Adipocyte (in vitro differentiated cells): ENCODE data around the gene ARMC5.

Source experiments
- DNase-seq: peaks from one replicate; pipeline ENCODE4 v3.0.0-alpha.2; 2015; ENCODE audit warnings: low read depth
- H3K27me3 ChIP-seq: replicated peaks from 2 replicates; pipeline ENCODE4 v1.7.0; 2013; ENCODE audit warnings: mild to moderate bottlenecking, low read length, moderate library complexity; ENCODE audit not compliant: control insufficient read depth, insufficient read depth
- H3K36me3 ChIP-seq: 2 replicates; pipeline ENCODE4 v1.7.0; 2013; ENCODE audit warnings: low read length, mild to moderate bottlenecking, moderate library complexity; ENCODE audit not compliant: control insufficient read depth, insufficient read depth, severe bottlenecking
- H3K4me1 ChIP-seq: 2 replicates; pipeline ENCODE4 v1.7.0; 2013; ENCODE audit warnings: mild to moderate bottlenecking, low read length, moderate library complexity; ENCODE audit not compliant: control insufficient read depth, insufficient read depth
- H3K4me3 ChIP-seq: 2 replicates; pipeline ENCODE4 v1.7.0; 2013; ENCODE audit warnings: mild to moderate bottlenecking, low read length, moderate library complexity
- H3K9ac ChIP-seq: 2 replicates; pipeline ENCODE4 v1.7.0; 2013; ENCODE audit warnings: mild to moderate bottlenecking, low read length, moderate library complexity
- H3K9me3 ChIP-seq: 2 replicates; pipeline ENCODE4 v1.7.0; 2013; ENCODE audit warnings: mild to moderate bottlenecking, low read length, moderate library complexity; ENCODE audit not compliant: control insufficient read depth

The ARMC5 gene

DNA sequence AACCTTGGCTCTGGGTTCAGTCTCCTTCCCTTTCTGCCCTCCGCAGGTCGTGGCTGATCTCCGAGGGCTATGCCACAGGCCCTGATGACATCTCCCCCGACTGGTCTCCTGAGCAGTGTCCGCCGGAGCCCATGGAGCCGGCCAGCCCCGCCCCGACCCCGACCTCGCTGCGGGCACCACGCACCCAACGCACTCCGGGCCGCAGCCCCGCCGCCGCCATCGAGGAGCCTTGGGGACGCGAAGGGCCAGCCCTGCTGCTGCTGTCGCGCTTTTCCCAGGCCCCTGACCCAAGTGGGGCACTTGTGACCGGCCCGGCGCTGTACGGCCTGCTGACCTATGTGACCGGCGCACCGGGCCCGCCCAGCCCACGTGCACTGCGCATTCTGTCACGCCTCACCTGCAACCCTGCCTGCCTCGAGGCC, 5.1 kb downstream of the ARMC5 start:
- Histone ChIP-seq H3K4me1 (peaks cover 9% of the 10 kb centered on the region), H3K36me3 (peaks cover 37% of the 10 kb centered on the region), H3K27me3 (no peaks in the 10 kb centered on the region), H3K9ac (no peak overlapping the region), H3K4me3 (no peak overlapping the region), H3K9me3 (no peaks in the 10 kb centered on the region)
- no peak for DNase-seq

DNA sequence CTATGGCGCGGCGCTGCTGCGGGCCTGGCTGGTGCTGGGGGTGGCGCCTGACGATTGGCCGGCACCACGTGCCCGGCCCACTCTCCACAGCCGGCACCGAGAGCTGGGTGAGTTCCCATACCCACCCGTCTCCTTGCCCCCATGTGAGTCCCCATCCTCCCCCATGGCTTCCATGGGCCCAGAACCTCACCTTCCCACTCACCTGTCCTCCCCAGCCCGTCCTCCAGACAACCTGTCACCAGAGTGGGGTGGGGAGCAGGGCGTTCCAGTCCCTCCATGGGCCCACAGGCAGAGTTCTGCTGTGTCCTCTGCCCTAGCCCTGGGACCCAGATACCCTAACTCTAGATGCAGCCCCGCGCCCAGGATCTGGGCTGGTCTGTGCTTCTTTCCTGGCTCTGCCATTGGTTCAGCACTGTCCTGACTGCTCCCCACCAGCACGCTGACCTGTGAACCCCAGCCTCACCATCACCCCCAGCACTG, 5.5 kb downstream of the ARMC5 start:
- H3K9ac ChIP-seq: no peak overlapping the region
- H3K4me3 ChIP-seq: no peak overlapping the region
- no peaks in the 10 kb centered on the region for H3K9me3 ChIP-seq
- no peaks in the 10 kb centered on the region for H3K27me3 ChIP-seq
- peaks cover 9% of the 10 kb centered on the region for H3K4me1 ChIP-seq
- no peak for DNase-seq
- peaks cover 37% of the 10 kb centered on the region for H3K36me3 ChIP-seq

DNA sequence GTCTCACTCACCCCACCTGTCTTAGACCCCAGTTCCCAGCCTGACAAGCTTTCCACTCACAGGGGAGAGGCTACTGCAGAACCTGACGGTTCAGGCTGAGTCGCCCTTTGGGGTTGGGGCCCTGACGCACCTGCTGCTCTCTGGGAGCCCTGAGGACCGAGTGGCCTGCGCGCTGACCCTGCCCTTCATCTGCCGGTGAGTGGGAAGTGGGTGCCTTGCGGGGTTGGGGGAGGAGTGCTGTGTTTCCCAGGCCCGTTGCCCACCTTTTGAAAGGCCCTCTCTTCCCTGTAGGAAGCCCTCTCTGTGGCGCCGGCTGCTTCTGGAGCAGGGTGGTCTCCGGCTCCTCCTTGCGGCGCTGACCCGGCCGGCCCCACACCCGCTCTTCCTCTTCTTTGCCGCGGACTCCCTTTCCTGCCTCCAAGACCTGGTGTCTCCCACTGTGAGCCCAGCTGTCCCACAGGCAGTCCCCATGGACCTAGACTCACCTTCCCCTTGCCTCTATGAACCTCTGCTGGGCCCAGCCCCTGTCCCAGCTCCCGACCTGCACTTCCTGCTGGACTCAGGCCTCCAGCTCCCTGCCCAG, 6.6 kb downstream of the ARMC5 start:
- H3K4me3 ChIP-seq: no peak overlapping the region
- no peak overlapping the region for H3K9ac ChIP-seq
- DNase-seq: no peak
- H3K9me3 ChIP-seq: no peaks in the 10 kb centered on the region
- H3K4me1 ChIP-seq: no peaks in the 10 kb centered on the region
- no peaks in the 10 kb centered on the region for H3K27me3 ChIP-seq
- H3K36me3 ChIP-seq: peaks cover 37% of the 10 kb centered on the region

DNA sequence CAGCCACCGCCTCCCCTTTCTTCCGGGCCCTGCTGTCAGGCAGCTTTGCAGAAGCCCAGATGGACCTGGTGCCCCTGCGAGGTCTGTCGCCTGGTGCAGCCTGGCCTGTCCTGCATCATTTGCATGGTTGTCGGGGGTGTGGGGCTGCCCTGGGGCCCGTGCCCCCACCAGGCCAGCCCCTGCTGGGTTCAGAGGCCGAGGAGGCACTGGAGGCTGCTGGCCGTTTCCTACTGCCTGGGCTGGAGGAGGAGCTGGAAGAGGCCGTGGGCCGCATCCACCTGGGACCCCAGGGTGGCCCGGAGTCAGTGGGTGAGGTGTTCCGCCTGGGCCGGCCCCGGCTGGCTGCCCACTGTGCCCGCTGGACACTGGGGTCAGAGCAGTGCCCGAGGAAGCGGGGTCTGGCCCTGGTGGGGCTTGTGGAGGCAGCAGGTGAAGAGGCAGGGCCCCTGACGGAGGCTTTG, 7.1 kb downstream of the ARMC5 start:
- Histone ChIP-seq H3K9me3 (no peaks in the 10 kb centered on the region), H3K36me3 (peaks cover 37% of the 10 kb centered on the region)

DNA sequence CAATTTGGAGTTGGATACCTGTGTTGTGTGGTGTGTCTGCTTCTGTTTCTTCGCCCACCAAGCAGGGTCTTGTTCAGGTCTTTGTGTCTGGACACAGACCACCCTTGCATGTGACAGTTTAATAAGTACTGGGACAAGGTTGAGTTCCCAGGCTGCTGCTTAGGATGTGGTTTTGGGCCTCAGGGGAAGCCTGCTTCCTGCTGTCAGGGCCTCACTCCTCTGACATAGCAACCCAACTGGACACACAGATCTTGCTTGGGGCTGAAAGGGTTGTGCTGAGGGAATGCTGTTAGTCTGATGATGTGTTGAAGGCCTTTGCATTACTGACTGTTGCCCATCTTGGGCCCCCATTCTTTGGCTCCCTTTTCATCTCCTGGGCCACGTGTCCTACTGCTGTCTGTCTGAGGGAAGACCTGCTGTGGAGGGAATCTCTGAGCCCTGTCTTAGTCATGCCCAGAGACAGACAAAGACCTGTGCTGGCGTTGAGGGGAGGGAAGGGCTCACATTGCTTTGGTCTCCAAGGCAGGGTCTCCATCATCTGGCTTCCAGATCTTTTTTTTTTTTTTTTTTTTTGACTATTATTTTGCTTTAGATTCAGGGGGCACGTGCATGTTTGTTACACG, 8.0 kb downstream of the ARMC5 start:
- Histone ChIP-seq H3K4me1 (peaks cover 7% of the 10 kb centered on the region), H3K27me3 (no peaks in the 10 kb centered on the region), H3K4me3 (no peak overlapping the region), H3K36me3 (peaks cover 32% of the 10 kb centered on the region), H3K9me3 (no peaks in the 10 kb centered on the region), H3K9ac (no peak overlapping the region)
- DNase-seq: no peak

More for the DNA sequence above, 7.1 kb downstream of the ARMC5 start:
- Histone ChIP-seq H3K9ac (no peak overlapping the region), H3K4me1 (peaks cover 3% of the 10 kb centered on the region), H3K27me3 (no peaks in the 10 kb centered on the region), H3K4me3 (no peak overlapping the region)
- DNase-seq: no peak

DNA sequence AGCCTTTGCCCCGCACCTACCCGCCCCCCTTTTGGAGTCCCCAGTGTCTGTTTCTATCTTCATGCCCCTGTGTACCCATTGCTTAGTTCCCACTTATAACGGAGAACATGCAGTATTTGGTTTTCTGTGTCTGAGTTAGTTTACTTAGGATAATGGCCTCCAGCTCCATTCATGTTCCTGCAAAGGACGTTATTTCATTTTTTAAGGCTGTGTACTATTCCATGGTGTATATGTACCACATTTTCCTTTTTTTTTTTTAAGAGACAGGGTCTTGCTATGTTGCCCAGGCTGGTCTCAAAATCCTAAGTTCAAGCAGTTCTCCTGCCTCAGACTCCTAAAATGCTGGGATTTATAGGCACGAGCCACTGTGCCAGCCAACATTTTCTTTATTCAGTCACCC, 8.6 kb downstream of the ARMC5 start:
- H3K4me1 ChIP-seq: peaks cover 11% of the 10 kb centered on the region
- H3K27me3 ChIP-seq: no peaks in the 10 kb centered on the region
- no peak overlapping the region for H3K4me3 ChIP-seq
- peaks cover 26% of the 10 kb centered on the region for H3K36me3 ChIP-seq
- DNase-seq: no peak
- H3K9me3 ChIP-seq: no peaks in the 10 kb centered on the region
- no peak overlapping the region for H3K9ac ChIP-seq

DNA sequence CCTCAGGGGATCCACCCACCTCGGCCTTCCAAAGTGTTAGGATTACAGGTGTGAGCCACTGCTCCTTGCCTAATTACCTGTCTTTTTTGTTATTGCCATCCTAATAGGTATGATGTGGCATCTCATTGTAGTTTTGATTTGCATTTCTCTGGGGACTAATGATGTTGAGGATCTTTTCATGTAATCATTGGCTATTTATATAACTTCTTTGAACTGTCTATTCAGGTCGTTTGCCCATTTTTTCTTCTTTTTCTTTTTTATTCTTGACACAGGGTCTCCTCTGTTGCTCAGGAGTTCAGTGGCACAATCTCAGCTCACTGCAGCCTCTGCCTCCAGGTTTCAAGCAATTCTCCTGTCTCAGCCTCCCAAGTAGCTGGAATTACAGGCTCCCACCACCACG, 11.3 kb downstream of the ARMC5 start:
- H3K9me3 ChIP-seq: no peaks in the 10 kb centered on the region
- H3K9ac ChIP-seq: no peak overlapping the region
- peaks cover 18% of the 10 kb centered on the region for H3K36me3 ChIP-seq
- no peak overlapping the region for H3K4me3 ChIP-seq
- no peaks in the 10 kb centered on the region for H3K27me3 ChIP-seq
- DNase-seq: no peak
- peaks cover 27% of the 10 kb centered on the region for H3K4me1 ChIP-seq

DNA sequence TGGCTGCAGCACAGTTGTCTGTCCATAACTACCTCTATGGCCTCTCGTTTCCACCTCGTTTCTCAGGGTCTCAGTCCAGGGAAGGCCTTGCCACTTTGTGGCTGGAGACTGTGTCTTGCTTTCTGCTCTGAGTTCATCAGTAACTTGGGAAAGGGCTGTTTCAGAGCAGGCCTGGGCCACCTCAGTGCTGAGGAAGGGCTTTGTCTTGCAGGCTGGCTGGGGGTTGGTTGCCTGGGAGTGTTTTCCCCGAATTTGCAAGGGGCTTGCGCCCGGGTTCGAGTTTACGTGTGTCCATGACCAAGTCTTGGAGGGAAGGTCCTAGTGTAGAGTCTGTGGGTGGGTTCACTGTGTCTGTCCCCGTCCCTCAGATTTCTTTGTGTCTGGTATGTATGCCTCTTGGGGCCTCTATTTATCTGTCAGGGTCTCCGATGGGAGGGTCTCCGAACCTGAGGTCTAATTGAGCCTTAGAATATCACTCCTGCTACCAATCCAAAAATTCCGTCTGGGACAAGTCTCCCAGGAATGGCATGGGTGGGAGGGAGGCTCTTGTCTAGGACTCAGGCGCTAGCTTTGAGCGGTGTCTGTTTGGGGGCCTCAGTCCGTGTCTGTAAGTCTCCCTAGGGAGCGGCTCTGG, 12.1 kb downstream of the ARMC5 start:
- peaks cover 18% of the 10 kb centered on the region for H3K36me3 ChIP-seq
- no peaks in the 10 kb centered on the region for H3K9me3 ChIP-seq
- DNase-seq: peak; percentile 33
- H3K4me1 ChIP-seq: peaks cover 27% of the 10 kb centered on the region
- no peaks in the 10 kb centered on the region for H3K27me3 ChIP-seq
- peak overlapping the region; percentile 87 for H3K4me3 ChIP-seq
- peak overlapping the region; percentile 94 for H3K9ac ChIP-seq

DNA sequence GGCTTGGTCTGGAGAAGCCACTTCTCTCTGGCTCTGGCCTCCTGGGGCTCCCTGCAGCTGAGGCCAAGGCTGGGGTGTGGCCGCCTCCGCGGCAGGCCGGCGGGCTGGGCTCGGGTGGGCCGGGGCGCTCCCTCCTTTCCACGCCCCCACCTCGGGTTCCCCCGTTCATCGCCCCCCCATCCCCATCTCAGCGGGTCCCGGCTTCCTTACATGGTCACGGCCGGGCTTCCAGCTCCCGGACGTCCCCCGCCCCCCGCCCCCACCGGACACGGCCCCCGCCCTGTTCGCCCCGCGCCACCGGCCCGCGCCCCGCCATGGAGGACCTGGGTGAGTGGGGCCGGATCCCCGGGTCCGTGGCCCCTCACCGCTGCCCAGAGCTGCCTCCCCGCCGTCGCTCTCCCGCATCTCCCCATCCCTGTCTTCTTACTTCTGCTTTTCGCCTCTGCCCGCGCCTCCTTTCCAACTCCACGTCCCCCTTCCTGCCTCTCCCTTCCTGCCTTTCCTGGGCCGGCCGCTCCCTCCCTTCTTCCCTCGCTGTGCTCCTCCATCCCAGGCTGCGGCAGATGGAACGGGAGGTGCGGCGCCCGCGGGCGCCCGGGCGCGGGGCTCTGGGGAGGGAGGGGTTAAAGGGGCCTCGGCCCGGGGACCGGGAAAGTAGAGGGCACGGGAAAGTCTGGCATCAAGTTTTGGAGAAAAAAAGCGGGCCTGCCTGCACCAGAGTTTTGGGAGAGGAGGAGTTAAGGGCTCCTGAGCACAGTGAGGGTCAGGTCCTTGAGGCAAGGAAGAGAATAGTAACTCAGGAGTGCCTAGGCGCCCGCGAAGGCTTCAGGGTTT, 12.8 kb downstream of the ARMC5 start, which contains the start of gene TGFB1I1:
Gene TGFB1I1 (plus strand): TSS at position 278 of the 834 bp plus-strand sequence. CDS start 37 bp downstream, at position 315.
- Histone ChIP-seq H3K36me3 (peaks cover 14% of the 10 kb centered on the region), H3K9ac (peak within 1 kb of the TSS; percentile 94), H3K27me3 (no peaks in the 10 kb centered on the region), H3K9me3 (no peaks in the 10 kb centered on the region), H3K4me3 (peak within 1 kb of the TSS; percentile 87), H3K4me1 (peaks cover 27% of the 10 kb centered on the region)
- DNase-seq: peak; percentile 90

DNA sequence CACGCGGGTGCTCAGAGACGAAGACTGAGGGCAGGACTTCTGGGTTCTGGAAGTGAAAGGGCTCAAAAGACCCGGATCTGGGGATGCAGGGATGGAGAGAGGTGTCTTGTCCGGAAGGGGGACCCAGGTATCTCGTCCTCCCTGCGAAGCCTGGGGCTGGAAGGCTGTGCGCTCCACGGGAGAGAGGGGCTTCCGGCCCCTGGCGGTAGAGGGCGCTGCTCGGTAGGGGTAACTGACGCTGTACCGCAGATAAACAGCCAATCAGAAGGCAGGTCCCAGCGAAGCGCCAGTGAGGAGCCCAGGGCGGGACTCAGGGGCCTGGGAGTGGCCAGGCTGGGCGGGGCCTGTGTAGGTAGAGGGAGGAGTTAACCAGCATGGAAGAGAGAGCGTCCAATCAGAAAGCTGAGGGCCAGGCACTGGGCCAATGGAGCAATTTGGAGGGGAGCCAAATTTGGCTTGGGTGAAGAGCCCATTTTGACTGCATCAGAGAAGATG, 13.5 kb downstream of the ARMC5 start:
- peak; percentile 89 for DNase-seq
- H3K36me3 ChIP-seq: peaks cover 16% of the 10 kb centered on the region
- no peaks in the 10 kb centered on the region for H3K27me3 ChIP-seq

More for the DNA sequence above, 13.5 kb downstream of the ARMC5 start:
- no peaks in the 10 kb centered on the region for H3K9me3 ChIP-seq
- peaks cover 27% of the 10 kb centered on the region for H3K4me1 ChIP-seq
- H3K9ac ChIP-seq: peak overlapping the region; percentile 94
- peak overlapping the region; percentile 87 for H3K4me3 ChIP-seq
